Measurements from ENCODE around the gene ZDHHC5.

DNA sequence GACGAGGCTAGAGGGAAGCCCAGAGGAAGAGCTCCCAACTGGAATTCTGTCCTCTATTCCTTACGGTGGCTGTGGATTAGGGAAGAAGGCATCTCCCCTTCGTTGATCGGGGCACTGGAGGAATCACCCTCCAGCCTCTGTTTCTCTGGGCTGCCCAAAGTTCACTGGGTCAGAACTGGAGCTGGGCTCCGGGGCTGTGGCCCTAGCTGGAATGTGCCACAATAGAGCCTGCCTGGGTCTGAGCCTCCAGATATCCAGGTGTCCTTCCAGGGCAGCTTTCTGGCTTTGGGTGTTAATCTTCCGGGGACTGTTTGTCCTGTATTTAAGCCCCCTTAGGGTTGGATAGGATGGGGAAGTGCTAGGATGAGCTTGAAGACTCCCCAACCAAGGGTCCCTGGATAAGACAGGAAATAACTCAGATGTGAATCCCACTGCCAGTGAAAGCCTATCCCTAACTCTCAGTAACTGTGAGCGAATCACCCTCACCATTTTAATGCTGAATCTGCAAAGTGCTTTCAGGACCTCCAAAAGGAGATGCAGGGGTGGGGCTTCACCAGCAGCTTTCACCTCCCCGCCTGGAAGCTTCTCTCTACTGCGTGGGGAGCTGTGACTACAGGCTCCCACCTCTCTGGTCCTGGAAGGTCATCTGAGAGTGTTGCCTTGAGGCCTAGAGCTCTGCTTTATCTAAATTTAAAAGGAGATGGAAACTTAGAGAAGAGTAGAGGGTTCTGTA, 27.7 kb upstream of the ZDHHC5 start:
- TF ChIP-seq CTCF (IDR thresholded peaks at IDR 0.05; ENCODE audit: low read depth, low read length) = no peak
- TF ChIP-seq EZH2phosphoT487 (IDR thresholded peaks at IDR 0.05; ENCODE audit: low read depth) = no peak

All from OCI-LY3 (cell line).